HG03095 (cell line): ENCODE measurements around the gene NEURL1.

Experiments
- ATAC-seq: cut with Tn5 transposase; IDR thresholded peaks from one replicate; pipeline ENCODE4 v1.9.1; 2021; ENCODE audit warnings: moderate library complexity; ENCODE audit not compliant: unreplicated experiment

The NEURL1 gene

GRCh38 chr10:103493362-103493915 lies at the start of gene NEURL1:
Gene NEURL1, plus strand, starts transcription at chr10:103493705. Its CDS starts 683 bp downstream, at chr10:103494388.
- no peak for ATAC-seq

- ATAC-seq: no peak
These were observed 49.0 kb upstream of the NEURL1 start for GRCh38 chr10:103444478-103444877.

GRCh38 chr10:103445366-103445765 lies 48.1 kb upstream of the NEURL1 start:
- ATAC-seq: no peak

- ATAC-seq: no peak
These were observed 47.5 kb upstream of the NEURL1 start for GRCh38 chr10:103445767-103446567.

GRCh38 chr10:103447187-103447586 lies 46.3 kb upstream of the NEURL1 start:
- ATAC-seq: no peak

- ATAC-seq: no peak
These were observed 44.8 kb upstream of the NEURL1 start for GRCh38 chr10:103448746-103449145.

- no peak for ATAC-seq
These were observed 44.0 kb upstream of the NEURL1 start for GRCh38 chr10:103449208-103450144.

- ATAC-seq: no peak
These were observed 43.3 kb upstream of the NEURL1 start for GRCh38 chr10:103450201-103450695.

- no peak for ATAC-seq
These were observed 42.3 kb upstream of the NEURL1 start for GRCh38 chr10:103451091-103451813.

- peak; percentile 66 for ATAC-seq
These were observed 41.5 kb upstream of the NEURL1 start, which contains the start of gene CALHM2 for GRCh38 chr10:103451831-103452505. Gene CALHM2, minus strand, starts transcription at chr10:103452370. Its CDS starts 2,429 bp downstream, at chr10:103449941.

GRCh38 chr10:103452506-103453230 lies 40.8 kb upstream of the NEURL1 start:
- ATAC-seq: no peak

GRCh38 chr10:103454026-103454425 lies 39.5 kb upstream of the NEURL1 start:
- no peak for ATAC-seq

GRCh38 chr10:103455235-103455634 lies 38.3 kb upstream of the NEURL1 start:
- ATAC-seq: no peak

GRCh38 chr10:103456074-103456660 lies 37.3 kb upstream of the NEURL1 start:
- ATAC-seq: no peak

GRCh38 chr10:103457176-103457712 lies 36.3 kb upstream of the NEURL1 start:
- no peak for ATAC-seq

- no peak for ATAC-seq
These were observed 35.5 kb upstream of the NEURL1 start for GRCh38 chr10:103457896-103458583.

GRCh38 chr10:103458720-103459119 lies 34.8 kb upstream of the NEURL1 start, which contains the start of gene CALHM1:
Gene CALHM1, minus strand, starts transcription at chr10:103458900. Its CDS starts 149 bp downstream, at chr10:103458751.
- no peak for ATAC-seq

- ATAC-seq: no peak
These were observed 33.9 kb upstream of the NEURL1 start for GRCh38 chr10:103459615-103460014.
